Measurements from ENCODE around the gene ATP6V1F.

Gene ATP6V1F

DNA sequence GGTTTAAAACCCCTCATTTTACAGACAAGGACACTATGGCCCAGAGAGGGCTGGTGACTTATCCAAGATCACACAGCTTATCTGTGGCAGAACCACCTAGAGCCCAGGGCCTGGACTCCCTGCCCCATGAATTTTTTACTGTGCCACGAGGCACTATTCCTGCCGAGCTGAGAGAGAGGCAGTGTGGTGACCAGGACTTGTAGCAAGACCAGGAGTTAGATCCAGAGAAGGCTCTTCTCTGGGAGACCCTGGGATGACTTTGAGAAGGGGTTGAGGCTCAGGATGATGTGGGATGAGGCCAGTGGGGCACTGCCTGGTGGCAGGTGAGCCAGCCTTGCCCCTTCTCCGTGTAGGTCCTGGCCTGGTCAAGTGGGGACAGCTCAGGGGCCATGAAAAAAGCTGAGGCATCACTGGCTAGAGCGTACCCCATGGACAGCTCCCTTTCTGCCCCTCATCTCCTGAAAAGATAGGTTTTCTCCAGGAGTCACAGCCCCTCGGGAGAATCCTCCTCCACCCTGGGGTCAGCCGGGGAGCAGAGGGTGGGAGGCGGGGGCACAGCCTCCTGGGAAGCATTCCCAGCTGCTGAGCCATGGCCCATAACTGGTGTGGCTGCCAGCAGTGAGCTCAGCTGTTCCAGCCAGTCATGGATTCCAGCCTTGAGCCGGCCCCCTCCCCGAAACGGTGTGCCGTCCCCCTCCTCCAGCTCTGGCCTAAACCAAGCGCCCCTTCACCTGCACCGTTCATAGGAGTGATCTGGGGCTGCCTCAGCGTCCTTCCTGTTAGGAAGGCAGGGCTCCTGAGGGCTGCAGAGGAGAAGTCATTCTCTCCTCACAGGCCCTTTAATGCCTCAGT, 26.6 kb upstream of the ATP6V1F start:
- DNase-seq, result no peak

GRCh38 chr7:128836729-128837348, 25.8 kb upstream of the ATP6V1F start:
- no peak for DNase-seq

GRCh38 chr7:128837521-128837921, 25.1 kb upstream of the ATP6V1F start:
- DNase-seq, result no peak

DNA sequence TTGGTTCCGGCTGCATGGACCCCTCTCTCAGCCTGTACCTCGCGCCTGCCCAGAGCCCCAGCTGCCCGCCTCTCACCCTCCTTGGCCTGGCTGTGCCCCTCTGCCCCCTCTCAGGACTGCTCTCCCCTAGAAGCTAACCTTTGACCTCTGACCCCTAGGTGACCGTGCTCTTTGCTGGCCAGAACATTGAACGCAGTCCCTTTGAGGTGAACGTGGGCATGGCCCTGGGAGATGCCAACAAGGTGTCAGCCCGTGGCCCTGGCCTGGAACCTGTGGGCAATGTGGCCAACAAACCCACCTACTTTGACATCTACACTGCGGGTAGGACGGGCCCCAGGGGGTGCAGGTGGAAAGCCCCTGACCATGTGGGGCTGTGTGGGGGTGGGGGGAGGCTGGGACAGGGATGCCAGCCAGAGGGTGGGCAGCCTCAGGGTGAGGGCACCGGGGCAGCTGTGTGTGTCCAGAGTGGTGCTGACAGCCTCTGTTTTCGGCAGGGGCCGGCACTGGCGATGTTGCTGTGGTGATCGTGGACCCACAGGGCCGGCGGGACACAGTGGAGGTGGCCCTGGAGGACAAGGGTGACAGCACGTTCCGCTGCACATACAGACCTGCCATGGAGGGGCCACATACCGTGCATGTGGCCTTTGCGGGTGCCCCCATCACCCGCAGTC, 24.4 kb upstream of the ATP6V1F start:
- DNase-seq, result no peak

GRCh38 chr7:128838981-128839731, 23.5 kb upstream of the ATP6V1F start:
- DNase-seq, result no peak

DNA sequence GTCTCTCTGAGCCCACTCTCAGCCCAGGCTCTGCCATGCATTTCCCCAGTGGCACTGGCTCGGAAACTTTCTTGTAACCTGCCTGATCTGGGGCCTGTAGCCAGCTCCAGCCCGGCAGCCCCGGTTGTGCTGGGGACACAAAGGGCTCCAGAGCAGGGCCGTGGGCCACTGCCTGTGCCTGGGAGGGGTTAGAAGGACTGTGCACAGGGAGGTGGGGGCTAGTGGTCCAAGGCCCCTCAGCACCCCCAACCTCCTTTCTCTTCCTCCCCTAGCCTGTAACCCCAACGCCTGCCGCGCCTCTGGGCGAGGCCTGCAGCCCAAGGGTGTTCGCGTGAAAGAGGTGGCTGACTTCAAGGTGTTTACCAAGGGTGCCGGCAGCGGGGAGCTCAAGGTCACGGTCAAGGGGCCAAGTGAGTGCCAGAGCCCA, 22.9 kb upstream of the ATP6V1F start:
- no peak for DNase-seq

DNA sequence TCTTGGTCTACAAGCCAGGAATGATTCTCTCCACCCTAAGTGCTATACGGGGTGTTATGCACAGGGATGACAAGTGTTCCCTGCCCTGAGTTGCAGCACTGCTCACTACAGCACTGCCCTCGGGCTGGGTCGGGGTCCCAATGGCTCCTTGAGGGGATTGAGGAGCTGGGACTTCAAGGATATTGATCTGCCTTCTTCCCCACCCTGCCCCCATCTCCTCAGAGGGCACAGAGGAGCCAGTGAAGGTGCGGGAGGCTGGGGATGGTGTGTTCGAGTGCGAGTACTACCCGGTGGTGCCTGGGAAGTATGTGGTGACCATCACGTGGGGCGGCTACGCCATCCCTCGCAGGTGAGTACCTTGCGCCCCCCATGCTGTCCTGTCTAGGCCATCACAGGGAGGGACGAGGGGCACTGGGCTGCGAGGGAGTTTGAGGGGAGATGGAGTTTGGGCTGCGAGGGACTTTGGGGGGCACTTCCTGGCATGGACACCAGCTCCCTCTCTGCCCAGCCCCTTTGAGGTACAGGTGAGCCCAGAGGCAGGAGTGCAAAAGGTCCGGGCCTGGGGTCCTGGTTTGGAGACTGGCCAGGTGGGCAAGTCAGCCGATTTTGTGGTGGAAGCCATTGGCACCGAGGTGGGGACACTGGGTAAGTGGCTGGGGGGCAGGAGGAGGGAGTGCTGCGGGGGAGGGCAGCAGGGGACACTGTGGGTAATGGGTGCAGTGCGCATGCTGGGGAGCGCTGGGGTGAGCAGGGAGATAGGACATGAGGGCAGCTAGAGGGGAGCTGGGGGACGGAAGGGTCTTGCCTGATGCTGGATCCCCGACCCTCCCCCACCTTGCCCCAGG, 22.1 kb upstream of the ATP6V1F start:
- no peak for DNase-seq

DNA sequence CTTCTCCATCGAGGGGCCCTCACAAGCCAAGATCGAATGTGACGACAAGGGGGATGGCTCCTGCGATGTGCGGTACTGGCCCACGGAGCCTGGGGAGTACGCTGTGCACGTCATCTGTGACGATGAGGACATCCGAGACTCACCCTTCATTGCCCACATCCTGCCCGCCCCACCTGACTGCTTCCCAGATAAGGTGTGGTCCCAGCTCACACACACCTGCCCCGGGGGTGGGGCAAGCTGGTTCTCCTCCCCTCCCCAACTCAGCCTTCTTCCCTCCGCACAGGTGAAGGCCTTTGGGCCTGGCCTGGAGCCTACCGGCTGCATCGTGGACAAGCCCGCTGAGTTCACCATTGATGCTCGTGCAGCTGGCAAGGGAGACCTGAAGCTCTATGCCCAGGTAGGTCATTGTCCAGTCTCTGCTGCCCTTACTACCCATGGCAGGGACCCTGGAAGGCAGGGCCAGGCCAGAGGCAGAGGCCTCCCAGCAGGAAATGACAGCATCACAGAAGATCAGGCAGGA, 21.4 kb upstream of the ATP6V1F start:
- no peak for DNase-seq

- DNase-seq, result peak; percentile 49
Measured at GRCh38 chr7:128841921-128842673, 20.6 kb upstream of the ATP6V1F start.

- DNase-seq, result no peak
Measured at GRCh38 chr7:128842674-128843641, 19.7 kb upstream of the ATP6V1F start.

DNA sequence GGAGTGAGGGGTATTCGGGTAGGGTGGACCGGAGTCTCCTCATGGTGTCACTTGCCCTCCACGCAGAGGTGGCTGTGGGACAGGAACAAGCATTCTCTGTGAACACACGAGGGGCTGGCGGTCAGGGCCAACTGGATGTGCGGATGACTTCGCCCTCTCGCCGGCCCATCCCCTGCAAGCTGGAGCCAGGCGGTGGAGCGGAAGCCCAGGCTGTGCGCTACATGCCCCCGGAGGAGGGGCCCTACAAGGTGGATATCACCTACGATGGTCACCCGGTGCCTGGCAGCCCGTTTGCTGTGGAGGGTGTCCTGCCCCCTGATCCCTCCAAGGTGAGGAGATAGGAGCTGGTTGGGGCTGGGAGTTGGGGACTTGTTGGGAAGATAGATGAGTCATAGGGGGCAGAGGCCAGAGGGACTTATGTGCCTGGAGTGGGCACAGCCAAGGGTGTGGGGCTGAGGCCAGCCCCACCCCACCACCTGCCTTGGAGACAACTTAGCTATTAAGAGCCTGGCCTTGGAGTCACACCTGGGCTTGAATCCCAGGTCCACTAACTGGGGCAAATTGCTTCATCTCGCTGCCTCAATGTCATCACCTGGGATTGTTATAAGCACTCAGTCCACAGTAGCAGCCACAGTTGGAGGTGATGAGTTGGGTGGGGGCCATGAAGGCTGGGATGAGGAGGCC, 18.6 kb upstream of the ATP6V1F start:
- no peak for DNase-seq

GRCh38 chr7:128844777-128845311, 17.8 kb upstream of the ATP6V1F start:
- no peak for DNase-seq

DNA sequence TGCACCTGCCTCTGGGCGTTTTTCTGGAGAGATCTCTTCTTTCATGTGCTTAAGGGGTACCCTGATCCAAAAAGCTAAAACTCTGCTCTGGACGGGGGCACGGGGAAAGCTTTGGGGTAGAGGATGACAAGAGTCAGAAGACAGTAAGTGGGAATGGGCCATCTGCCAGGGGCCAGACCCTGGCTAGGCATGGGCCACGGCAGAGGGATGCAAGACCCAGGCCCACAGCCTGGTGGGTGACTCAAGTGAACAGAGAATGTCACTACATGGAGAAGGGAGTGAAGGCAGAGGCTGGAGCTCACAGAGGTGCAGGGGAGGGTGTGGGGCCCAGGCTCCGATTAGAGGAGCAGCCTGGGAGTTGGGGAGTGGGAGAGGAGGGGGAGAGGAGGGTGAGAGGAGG, 17.2 kb upstream of the ATP6V1F start:
- DNase-seq, result no peak

- no peak for DNase-seq
Measured at GRCh38 chr7:128845987-128846386, 16.7 kb upstream of the ATP6V1F start.

DNA sequence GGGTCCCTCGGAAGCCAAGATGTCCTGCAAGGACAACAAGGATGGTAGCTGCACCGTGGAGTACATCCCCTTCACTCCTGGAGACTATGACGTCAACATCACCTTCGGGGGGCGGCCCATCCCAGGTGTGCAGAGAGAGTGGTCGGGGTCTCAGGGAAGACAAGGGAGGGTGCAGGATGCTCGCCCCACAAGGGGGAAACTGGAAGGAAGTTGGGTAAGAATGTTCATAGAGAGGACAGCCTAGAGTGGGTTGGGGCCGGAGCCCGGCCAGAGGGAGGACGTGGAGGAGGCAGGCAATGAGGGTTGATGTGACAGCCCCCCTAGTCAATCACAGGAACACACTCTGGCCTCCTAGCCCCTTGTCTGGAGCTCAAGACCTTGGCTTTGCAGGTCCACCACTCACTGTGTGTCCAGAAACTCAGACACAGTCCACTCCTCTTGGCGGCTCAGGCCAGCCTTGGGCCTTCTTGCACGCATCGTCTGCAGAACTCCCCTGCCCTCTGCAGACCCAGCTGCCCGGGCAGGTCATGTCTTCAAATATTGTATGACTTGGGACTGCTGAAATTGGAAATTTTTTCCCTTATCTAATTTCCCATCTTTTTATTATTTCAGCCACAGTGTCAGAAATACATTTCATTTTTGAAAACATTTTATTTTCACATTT, 15.7 kb upstream of the ATP6V1F start:
- no peak for DNase-seq

DNA sequence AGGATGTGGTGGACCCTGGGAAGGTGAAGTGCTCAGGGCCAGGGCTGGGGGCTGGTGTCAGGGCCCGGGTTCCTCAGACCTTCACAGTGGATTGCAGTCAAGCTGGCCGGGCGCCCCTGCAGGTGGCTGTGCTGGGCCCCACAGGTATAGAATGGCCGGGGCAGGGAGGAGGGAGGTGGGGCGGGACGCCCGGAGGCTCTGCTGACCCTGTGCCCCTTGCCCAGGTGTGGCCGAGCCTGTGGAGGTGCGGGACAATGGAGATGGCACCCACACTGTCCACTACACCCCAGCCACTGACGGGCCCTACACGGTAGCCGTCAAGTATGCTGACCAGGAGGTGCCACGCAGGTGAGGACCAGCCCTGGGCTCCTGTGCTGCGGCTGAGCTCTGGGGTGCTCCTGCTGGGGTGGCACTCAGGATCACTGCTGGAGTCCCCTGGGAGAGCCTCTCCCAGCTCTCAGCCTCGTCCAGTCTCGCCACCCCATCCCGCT, 14.9 kb upstream of the ATP6V1F start:
- no peak for DNase-seq

DNA sequence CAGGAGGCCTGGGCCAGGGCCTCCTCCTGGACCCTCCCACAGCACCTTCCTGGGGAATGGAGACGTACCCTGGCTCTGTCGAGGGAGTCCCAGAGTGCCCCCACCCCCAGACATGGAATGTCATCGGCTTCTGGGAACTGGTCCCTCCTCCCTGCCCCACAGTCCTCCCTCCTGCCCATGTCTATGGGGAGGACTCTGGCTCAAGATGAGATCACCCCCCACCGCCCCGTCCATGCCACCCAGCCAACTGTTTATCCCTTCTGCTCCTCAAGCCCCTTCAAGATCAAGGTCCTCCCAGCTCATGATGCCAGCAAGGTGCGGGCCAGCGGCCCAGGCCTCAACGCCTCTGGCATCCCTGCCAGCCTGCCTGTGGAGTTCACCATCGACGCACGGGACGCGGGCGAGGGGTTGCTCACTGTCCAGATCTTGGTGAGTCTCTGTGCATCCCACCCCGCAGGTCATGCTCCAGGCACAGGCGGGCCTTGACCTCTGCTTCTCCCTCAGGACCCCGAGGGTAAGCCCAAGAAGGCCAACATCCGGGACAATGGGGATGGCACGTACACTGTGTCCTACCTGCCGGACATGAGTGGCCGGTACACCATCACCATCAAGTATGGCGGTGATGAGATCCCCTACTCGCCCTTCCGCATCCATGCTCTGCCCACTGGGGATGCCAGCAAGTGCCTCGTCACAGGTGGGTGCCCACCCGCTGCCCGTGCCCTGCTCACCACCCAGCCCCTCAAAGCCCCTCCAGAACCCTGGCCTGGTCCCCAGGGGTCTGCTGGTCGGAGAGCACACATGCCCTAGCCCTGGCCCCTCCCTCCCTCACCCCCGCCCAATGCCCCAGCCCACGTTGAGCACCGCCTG, 14.1 kb upstream of the ATP6V1F start:
- no peak for DNase-seq

Data from retina (tissue), 1 donor.